COR-L47 (cell line): ENCODE measurements around the gene CACNA1H.
"Not testable (repeated sequence)": the region's sequence is repeated elsewhere in the genome, so short reads cannot be mapped to it uniquely, and the experiment has no call there.

Experiments used
- DNase-seq: peaks from one replicate; lab custom pipeline; 2025; lab: John Stamatoyannopoulos, UW

The CACNA1H gene

DNA sequence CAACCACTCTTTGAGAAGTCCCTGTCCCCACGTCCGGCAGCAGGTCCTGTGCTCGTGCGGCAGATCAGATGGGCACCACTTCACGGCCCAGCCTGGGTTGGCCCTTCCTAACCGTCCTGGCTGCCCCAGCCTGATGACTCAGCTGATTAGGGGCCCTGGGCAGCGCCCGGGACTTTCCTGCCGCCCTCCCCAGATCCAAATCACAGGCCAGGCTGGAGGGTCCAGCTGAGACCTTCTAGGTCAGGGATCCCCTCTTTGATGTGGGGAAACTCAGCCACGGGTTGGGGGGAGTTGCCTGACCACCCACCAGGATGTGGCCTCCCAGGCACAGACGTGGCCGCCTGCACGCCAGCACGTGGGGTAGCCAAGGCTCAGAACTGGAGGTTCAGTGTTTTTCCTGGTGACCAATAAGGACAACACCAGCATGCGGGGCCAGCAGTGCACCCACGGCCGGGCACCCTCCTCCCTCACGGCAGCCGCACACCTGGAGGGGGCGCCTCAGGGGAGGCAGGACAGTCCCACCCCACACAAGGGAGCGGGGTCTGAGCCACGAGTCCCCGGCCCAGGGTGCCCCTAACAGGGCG, 72.9 kb downstream of the CACNA1H start:
- not testable (repeated sequence) for DNase-seq

GRCh38 chr16:1226692-1227091, 73.8 kb downstream of the CACNA1H start:
- DNase-seq: not testable (repeated sequence)

DNA sequence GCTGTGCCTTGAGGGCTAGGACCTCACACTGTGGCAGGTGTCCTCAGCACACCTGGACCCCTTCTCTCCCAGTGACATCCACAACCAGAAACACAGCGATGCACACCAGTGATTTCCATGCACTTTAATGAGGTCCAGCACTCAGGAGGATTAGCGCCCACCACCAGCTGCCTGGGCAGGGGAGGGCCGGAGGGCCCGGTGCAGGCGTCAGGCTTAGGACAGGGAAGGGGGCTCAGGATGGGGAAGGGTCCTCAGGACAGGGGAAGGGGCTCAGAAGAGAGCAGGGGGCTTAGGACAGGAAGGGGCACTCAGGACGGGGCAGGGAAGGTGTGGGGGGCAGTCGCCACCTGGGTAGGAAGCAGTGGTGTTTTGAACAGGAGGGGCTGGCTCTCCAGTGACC, 75.3 kb downstream of the CACNA1H start:
- DNase-seq: not testable (repeated sequence)

DNA sequence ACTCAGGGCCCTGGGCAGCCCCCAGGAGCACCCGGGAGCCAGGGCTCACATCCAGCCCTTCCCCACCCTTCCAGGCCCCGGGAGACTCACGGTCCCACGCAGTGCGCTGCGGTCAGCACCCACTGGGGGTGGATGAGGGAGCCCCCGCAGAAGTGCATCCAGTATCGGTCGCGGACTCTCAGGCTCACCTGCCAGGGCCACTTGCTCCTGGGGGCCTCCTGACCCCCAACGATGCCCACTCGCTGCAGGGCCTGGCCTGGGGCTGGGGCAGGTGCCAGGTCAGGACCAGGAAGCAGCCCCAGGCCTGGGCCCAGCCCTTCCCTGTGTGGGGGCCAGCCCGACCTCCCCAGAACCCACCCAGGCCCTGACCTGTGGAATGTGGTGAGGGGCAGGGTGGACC, 76.6 kb downstream of the CACNA1H start:
- DNase-seq: not testable (repeated sequence)

GRCh38 chr16:1230084-1230470, 77.2 kb downstream of the CACNA1H start, which contains the start of gene TPSB2:
Gene TPSB2, minus strand, starts transcription at chr16:1230184. Its CDS starts 233 bp downstream, at chr16:1229951.
- not testable (repeated sequence) for DNase-seq

GRCh38 chr16:1230471-1231212, 77.7 kb downstream of the CACNA1H start:
- DNase-seq: not testable (repeated sequence)

DNA sequence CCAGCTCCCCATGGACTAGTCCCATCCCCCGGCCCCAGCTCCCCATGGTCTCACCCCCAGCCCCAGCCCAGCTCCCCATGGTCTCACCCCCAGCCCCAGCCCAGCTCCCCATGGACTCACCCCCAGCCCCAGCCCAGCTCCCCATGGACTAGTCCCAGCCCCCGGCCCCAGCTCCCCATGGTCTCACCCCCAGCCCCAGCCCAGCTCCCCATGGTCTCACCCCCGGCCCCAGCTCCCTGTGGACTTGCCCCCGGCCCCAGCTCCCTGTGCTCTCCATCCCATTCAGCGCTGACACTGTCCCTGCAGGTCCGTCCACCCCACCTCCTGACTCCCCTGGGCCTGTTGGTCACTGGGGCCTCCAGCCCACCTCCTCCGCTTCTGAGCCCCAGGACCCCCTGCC, 78.4 kb downstream of the CACNA1H start:
- DNase-seq: not testable (repeated sequence)

GRCh38 chr16:1232049-1232748, 79.3 kb downstream of the CACNA1H start:
- not testable (repeated sequence) for DNase-seq

DNA sequence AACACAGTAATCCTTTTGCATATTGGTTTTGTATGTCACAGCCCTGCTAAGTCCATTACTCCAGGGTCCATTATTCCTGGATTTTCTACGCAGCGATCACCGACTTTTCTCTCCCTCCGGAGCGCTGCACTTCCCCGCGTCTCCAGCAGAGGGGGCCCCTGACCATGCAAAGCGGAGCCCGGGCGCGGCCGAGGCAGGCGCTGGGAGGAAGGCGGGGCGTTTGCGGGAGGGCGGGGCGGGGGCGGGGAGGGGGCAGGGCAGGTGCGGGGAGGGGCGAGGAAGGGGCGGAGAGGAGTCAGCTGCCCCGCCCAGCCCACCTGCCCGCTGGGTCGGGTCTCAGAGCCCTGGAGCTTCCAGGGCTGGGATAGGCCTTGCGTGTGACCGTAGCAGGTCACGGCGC, 83.8 kb downstream of the CACNA1H start:
- not testable (repeated sequence) for DNase-seq

DNA sequence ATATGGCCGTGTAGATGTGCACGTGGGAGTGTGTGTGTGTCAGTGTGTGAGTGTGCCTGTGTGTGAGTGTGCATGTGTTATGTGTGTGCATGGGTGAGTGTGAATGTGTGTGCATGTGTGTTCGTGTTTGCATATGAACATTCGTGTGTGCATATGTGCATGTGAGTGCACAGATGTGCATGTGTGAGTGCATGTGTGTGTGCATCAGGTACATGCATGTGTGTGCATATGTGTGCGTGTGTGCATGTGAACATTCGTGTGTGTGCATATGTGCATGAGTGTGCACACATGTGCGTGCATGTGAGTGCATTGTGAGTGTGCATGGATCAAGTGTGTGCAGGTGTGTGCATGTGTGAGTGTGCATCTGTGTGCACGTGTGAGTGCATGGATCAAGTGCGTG, 85.1 kb downstream of the CACNA1H start:
- no peak for DNase-seq

GRCh38 chr16:1238909-1239308, 86.0 kb downstream of the CACNA1H start:
- DNase-seq: not testable (repeated sequence)

DNA sequence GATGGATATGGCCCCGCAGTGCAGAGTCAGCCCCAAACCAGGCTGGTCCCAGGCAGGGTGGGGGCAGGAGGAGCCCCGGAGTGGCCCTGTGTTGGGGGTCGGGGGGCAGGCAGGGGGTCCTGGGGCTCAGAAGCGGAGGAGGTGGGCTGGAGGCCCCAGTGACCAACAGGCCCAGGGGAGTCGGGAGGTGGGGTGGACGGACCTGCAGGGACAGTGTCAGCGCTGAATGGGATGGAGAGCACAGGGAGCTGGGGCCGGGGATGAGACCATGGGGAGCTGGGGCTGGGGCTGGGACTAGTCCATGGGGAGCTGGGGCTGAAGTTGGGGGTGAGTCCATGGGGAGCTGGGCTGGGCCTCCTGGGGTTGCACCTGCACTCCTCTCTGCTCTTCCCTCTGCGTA, 86.7 kb downstream of the CACNA1H start:
- DNase-seq: not testable (repeated sequence)

DNA sequence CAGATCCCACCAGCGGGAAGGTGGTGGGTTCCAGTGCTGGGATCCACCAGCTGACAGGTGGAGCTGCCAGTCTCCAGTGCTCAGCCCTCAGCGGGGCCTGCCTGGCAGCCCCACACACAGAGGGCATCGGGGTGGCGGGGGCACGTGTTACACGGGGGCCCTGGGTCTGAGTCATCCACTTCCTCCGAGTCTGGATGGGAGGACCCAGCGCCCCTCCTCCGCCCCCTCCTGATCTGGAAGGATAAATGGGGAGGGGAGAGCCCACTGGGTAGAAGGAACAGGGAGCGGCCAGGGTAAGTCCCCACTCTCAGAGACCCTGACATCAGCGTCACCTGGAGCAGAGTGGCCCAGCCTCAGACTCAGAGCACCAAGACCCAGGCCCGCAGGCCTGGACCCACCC, 87.5 kb downstream of the CACNA1H start, which contains the start of gene TPSAB1:
TPSAB1 (plus strand) TSS at position 270 of the 400 bp plus-strand sequence. CDS start 234 bp downstream, outside the sequence.
- DNase-seq: not testable (repeated sequence)

- DNase-seq: not testable (repeated sequence)
Observed at GRCh38 chr16:1241081-1241480, 88.2 kb downstream of the CACNA1H start.

GRCh38 chr16:1243363-1243762, 90.5 kb downstream of the CACNA1H start:
- not testable (repeated sequence) for DNase-seq

DNA sequence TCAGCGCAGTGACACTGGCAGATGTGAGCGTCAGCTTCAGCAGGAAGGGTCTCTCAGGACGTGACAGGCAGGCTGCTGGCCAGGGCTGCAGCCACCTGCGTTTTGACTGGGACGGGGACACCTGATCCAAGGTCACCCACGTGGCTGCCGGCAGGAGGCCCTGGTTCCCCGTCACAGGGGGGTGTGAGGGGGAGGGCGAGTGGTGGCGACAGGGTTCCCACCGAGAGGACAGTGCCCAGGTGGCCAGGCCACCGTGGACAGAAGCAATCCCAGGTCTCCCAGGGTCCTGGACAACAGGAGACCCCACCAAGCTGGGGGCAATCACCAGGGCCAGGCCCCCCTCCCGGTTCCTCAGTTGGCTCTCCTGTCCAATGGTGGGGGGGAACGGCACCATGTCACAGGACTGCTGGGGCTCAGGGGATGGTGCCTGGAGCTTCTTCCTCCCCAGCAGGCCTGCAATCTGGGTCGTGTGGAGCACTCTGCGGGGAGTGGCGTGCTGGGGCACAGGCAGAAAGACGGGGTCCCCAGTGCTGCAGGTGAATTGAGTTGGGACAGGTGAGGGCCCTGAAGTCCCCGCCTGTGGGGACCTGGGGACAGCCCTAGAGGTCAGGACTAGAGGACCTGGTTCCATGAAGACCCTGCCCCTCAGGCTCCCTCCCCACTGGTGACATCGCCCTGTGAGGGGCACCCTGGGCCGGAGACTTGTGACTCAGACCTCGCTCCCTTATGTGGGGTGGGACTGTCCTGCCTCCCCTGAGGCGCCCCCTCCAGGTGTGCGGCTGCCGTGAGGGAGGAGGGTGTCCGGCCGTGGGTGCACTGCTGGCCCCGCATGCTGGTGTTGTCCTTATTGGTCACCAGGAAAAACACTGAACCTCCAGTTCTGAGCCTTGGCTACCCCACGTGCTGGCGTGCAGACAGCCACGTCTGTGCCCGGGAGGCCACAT, 91.3 kb downstream of the CACNA1H start:
- not testable (repeated sequence) for DNase-seq

DNA sequence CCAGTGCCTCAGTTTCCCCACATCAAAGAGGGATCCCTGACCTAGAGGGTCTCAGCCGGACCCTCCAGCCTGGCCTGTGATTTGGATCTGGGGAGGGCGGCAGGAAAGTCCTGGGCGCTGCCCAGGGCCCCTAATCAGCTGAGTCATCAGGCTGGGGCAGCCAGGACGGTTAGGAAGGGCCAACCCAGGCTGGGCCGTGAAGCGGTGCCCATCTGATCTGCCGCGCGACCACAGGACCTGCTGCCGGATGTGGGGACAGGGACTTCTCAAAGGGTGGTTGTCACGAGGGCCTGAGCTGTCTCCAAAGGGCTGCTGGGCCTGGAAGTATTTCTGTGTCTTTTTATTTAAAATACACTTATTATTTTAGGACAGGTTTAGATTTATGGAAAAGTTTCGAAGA, 92.0 kb downstream of the CACNA1H start:
- no peak for DNase-seq

DNA sequence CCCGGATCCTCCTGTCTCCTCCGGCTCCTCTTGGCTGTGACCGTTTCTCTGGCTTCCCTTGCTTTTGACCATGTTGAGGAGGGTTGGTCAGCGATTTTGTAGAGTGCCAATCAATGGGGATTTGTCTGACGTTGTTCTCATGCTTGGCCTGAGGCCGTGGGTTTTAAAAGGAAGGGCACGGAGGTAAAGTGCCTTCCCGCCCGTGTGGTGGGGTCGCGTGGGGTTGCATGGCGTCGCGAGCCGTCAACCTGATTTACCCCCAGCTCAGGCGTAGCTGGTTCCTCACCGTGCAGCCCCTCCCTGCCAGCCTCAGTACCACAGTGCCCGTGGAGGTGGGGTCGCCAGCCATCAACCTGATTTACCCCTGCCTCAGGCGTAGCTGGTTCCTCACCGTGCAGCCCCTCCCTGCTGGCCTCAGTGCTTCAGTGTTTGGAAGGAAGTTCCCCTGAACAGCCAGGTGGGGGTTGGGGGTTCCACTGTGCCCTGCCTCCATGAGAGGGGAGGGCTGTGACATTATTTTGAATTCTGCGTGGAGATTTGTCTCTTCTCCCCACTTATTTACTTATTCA, 92.6 kb downstream of the CACNA1H start:
- DNase-seq: no peak

DNA sequence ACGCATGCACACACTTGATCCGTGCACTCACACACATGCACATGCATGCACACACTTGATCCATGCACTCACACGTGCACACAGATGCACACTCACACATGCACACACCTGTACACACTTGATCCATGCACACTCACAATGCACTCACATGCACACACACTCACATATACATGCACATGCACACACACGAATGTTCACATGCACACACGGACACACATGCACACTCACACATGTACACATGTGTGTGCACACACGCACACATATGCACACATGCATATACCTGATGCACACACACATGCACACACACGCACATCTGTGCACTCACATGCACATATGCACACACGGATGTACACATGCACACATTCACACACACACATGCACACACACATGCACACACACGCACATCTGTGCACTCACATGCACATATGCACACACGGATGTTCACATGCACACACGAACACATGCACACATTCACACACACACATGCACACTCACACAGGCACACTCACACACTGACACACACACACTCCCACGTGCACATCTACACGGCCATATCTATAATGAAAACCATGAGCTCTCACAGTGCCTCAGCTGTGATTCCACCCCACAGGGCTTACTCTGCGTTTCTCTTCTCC, 95.1 kb downstream of the CACNA1H start:
- not testable (repeated sequence) for DNase-seq

GRCh38 chr16:1249031-1249755, 96.3 kb downstream of the CACNA1H start:
- DNase-seq: not testable (repeated sequence)
